DND-41 (cell line): Measurements from ENCODE around the gene SETDB2.

Source experiments
- ATAC-seq: fragments of 200-7000 bp; cut with Tn5 transposase; 3 replicates; pipeline ENCODE4 v1.9.1; 2021; ENCODE audit warnings: low read depth; ENCODE audit not compliant: insufficient read depth
- DNase-seq: peaks from one replicate; pipeline ENCODE4 v3.0.0-alpha.2; 2020
- H2AFZ ChIP-seq: 2 replicates; pipeline ENCODE4 v1.6.0; 2012; ENCODE audit warnings: low read depth, low read length
- H3K27ac ChIP-seq: 2 replicates; pipeline ENCODE4 v1.5.1; 2012; ENCODE audit warnings: low read length, inconsistent platforms
- H3K27me3 ChIP-seq: fragments of 200-600 bp; sonication (generic); 2 replicates; pipeline ENCODE4 v1.6.0; 2012; ENCODE audit warnings: low read length, mild to moderate bottlenecking, inconsistent platforms; ENCODE audit not compliant: insufficient read depth, poor library complexity
- H3K36me3 ChIP-seq: 2 replicates; pipeline ENCODE4 v1.5.1; 2012; ENCODE audit warnings: low read length, inconsistent platforms; ENCODE audit not compliant: insufficient read depth
- H3K4me1 ChIP-seq: 2 replicates; pipeline ENCODE4 v1.5.1; 2012; ENCODE audit warnings: mild to moderate bottlenecking, low read length; ENCODE audit not compliant: insufficient read depth
- H3K4me2 ChIP-seq: 2 replicates; pipeline ENCODE4 v1.6.0; 2012; ENCODE audit warnings: mild to moderate bottlenecking, moderate library complexity, low read length, inconsistent platforms; ENCODE audit not compliant: insufficient read depth
- H3K4me3 ChIP-seq, 2 experiments: fragments of 200-600 bp in 1 of 2; shearing (Covaris generic) in 1 of 2; 2 replicates each; pipeline ENCODE4 v1.5.1; 2012 to 2016; ENCODE audit warnings: inconsistent platforms in 2 of 2, low read length in 2 of 2, mild to moderate bottlenecking in 2 of 2, low read depth in 1 of 2, moderate library complexity in 1 of 2
- H3K79me2 ChIP-seq: 2 replicates; pipeline ENCODE4 v1.6.0; 2012; ENCODE audit warnings: low read length, inconsistent platforms; ENCODE audit not compliant: insufficient read depth
- H3K9ac ChIP-seq: 2 replicates; pipeline ENCODE4 v1.6.0; 2012; ENCODE audit warnings: low read depth, mild to moderate bottlenecking, inconsistent platforms, low read length, moderate library complexity
- H3K9me3 ChIP-seq: 2 replicates; pipeline ENCODE4 v1.5.1; 2012; ENCODE audit warnings: low read length, moderate library complexity, mild to moderate bottlenecking, inconsistent platforms; ENCODE audit not compliant: insufficient read depth, severe bottlenecking
- H4K20me1 ChIP-seq: 2 replicates; pipeline ENCODE4 v1.6.0; 2012; ENCODE audit warnings: low read length; ENCODE audit not compliant: insufficient read depth
- CTCF ChIP-seq: IDR thresholded peaks from 2 replicates; pipeline ENCODE4 v1.5.1; 2012; ENCODE audit warnings: borderline replicate concordance, low read length, moderate library complexity, mild to moderate bottlenecking; ENCODE audit not compliant: poor library complexity, severe bottlenecking; ENCODE audit errors: extremely low read depth
- EZH2 ChIP-seq: IDR thresholded peaks from 3 replicates; pipeline ENCODE4 v1.6.1; 2012; ENCODE audit warnings: borderline replicate concordance, low read depth, mild to moderate bottlenecking, moderate library complexity, low read length, inconsistent platforms; ENCODE audit not compliant: severe bottlenecking

SETDB2 gene

GRCh38 chr13:49454388-49455006 lies 10.4 kb downstream of the SETDB2 start:
- Histone ChIP-seq H3K9me3 (no peaks in the 10 kb centered on the region), H3K79me2 (peaks cover 7% of the 10 kb centered on the region; the same call in 1 of the 2 replicates), H3K9ac (no peak overlapping the region), H4K20me1 (no peaks in the 10 kb centered on the region), H3K36me3 (no peaks in the 10 kb centered on the region), H3K27ac (0 out of 2 replicates have a peak overlapping the region, but pooled peaks have one; percentile 11), H3K4me1 (peaks cover 20% of the 10 kb centered on the region), H3K4me2 (peak overlapping the region; percentile 33; the same call in 1 of the 2 replicates), H3K27me3 (no peaks in the 10 kb centered on the region), H3K4me3 (no peak overlapping the region), H2AFZ (no peak overlapping the region)
- ATAC-seq (peak; percentile 85), DNase-seq (no peak)
- TF ChIP-seq CTCF (no peak), EZH2 (no peak)

GRCh38 chr13:49455007-49455398 lies 10.9 kb downstream of the SETDB2 start:
- no peaks in the 10 kb centered on the region for H3K9me3 ChIP-seq
- H3K4me2 ChIP-seq: 0 out of 2 replicates have a peak overlapping the region, but pooled peaks have one; percentile 33
- H2AFZ ChIP-seq: no peak overlapping the region
- H4K20me1 ChIP-seq: no peaks in the 10 kb centered on the region
- H3K9ac ChIP-seq: no peak overlapping the region
- ATAC-seq (no peak; the same call in 2 of the 3 replicates), DNase-seq (no peak)
- no peak overlapping the region for H3K4me3 ChIP-seq
- H3K27me3 ChIP-seq: no peaks in the 10 kb centered on the region
- no peak for TF ChIP-seq CTCF
- no peak for TF ChIP-seq EZH2
- H3K4me1 ChIP-seq: peaks cover 20% of the 10 kb centered on the region
- H3K79me2 ChIP-seq: peaks cover 6% of the 10 kb centered on the region; the same call in 1 of the 2 replicates
- H3K36me3 ChIP-seq: no peaks in the 10 kb centered on the region
- no peak overlapping the region for H3K27ac ChIP-seq

- Histone ChIP-seq H3K4me3 (no peak overlapping the region), H2AFZ (no peak overlapping the region), H3K79me2 (no peaks in the 10 kb centered on the region), H3K4me2 (no peak overlapping the region), H3K27me3 (no peaks in the 10 kb centered on the region), H3K4me1 (peaks cover 20% of the 10 kb centered on the region), H4K20me1 (no peaks in the 10 kb centered on the region), H3K36me3 (peaks cover 6% of the 10 kb centered on the region; the same call in 1 of the 2 replicates), H3K9me3 (no peaks in the 10 kb centered on the region), H3K9ac (no peak overlapping the region), H3K27ac (no peak overlapping the region)
- TF ChIP-seq EZH2 (no peak), CTCF (no peak)
- ATAC-seq (no peak), DNase-seq (no peak)
These were observed 12.1 kb downstream of the SETDB2 start for GRCh38 chr13:49456156-49456555.

- TF ChIP-seq CTCF (no peak), EZH2 (no peak)
- no peak overlapping the region for H3K4me3 ChIP-seq
- no peaks in the 10 kb centered on the region for H3K27me3 ChIP-seq
- no peak overlapping the region for H3K4me2 ChIP-seq
- H2AFZ ChIP-seq: no peak overlapping the region
- H3K9ac ChIP-seq: no peak overlapping the region
- DNase-seq (no peak), ATAC-seq (no peak)
- peaks cover 8% of the 10 kb centered on the region for H3K9me3 ChIP-seq
- H3K36me3 ChIP-seq: peaks cover 16% of the 10 kb centered on the region; the same call in 1 of the 2 replicates
- no peak overlapping the region for H3K27ac ChIP-seq
- peaks cover 20% of the 10 kb centered on the region for H3K4me1 ChIP-seq
- no peaks in the 10 kb centered on the region for H3K79me2 ChIP-seq
- H4K20me1 ChIP-seq: no peaks in the 10 kb centered on the region
These were observed 13.1 kb downstream of the SETDB2 start for GRCh38 chr13:49457221-49457620.
